Measurements from ENCODE around the gene NUP107. TPM values are rescaled to one million over a fixed set of nuclear protein-coding genes. Genes with fewer than 3 reads are reported as not detected.

NUP107 gene
- total RNA-seq, 1 experiment from 2014 or later = 48.1 TPM

- intact Hi-C loops (cut with micrococcal nuclease) = no loop called here
- Mint-ChIP-seq H3K27me3 (ENCODE audit: insufficient read depth, unreplicated experiment) (no peaks in the 10 kb centered on the region), H3K27ac (ENCODE audit: low read depth, unreplicated experiment) (peak overlapping the region; percentile 3), H3K9me3 (ENCODE audit: unreplicated experiment) (no peaks in the 10 kb centered on the region), H3K4me3 (ENCODE audit: unreplicated experiment) (no peak overlapping the region), H3K4me1 (ENCODE audit: insufficient read depth, unreplicated experiment) (peaks cover 49% of the 10 kb centered on the region), H3K36me3 (ENCODE audit: insufficient read depth, unreplicated experiment) (peaks cover 6% of the 10 kb centered on the region)
- no peak for DNase-seq (ENCODE audit: unreplicated experiment)
- TF ChIP-seq CTCF (IDR thresholded peaks at IDR 0.05; ENCODE audit: unreplicated experiment) = no peak
- ChIA-PET CTCF (interaction anchor here (0.5 to 1.5 kb wide), 5 partner anchors 10 to 491 kb away, joined by 3 to 5 read pairs (median 5); partner anchors contain the start of gene MDM2), POLR2A (interaction anchor here (0.6 to 9.9 kb wide), 3 partner anchors 22 to 166 kb away, joined by 3 to 185 read pairs (median 4); partner anchors contain the start of gene MDM2)
- BruUV-seq (replicated peaks) = no TSS peak
Observed at GRCh38 chr12:68784015-68784414, 97.2 kb downstream of the NUP107 start.

- Mint-ChIP-seq H3K36me3 (ENCODE audit: insufficient read depth, unreplicated experiment) (peaks cover 6% of the 10 kb centered on the region), H3K27me3 (ENCODE audit: insufficient read depth, unreplicated experiment) (no peaks in the 10 kb centered on the region), H3K9me3 (ENCODE audit: unreplicated experiment) (no peaks in the 10 kb centered on the region), H3K4me3 (ENCODE audit: unreplicated experiment) (no peak overlapping the region), H3K4me1 (ENCODE audit: insufficient read depth, unreplicated experiment) (peaks cover 43% of the 10 kb centered on the region), H3K27ac (ENCODE audit: low read depth, unreplicated experiment) (peak overlapping the region; percentile 3)
- no peak for TF ChIP-seq CTCF (IDR thresholded peaks at IDR 0.05; ENCODE audit: unreplicated experiment)
- ChIA-PET POLR2A (interaction anchor here (0.8 to 9.9 kb wide), 7 partner anchors 9 to 59 kb away, joined by 3 to 185 read pairs (median 5); partner anchors contain the start of genes MDM2 and SLC35E3), CTCF (interaction anchor here (0.5 to 3.1 kb wide), 5 partner anchors 23 to 563 kb away, joined by 3 to 13 read pairs (median 3); partner anchors contain the start of genes MDM2 and SLC35E3)
- intact Hi-C loops (cut with micrococcal nuclease) = loop anchor here (1.0 kb wide), 1 partner anchor 39 kb away; the partner anchor contains the start of gene SLC35E3
- BruUV-seq (replicated peaks) = no TSS peak
- DNase-seq (ENCODE audit: unreplicated experiment) = no peak
Observed at GRCh38 chr12:68785358-68785757, 98.6 kb downstream of the NUP107 start.

GRCh38 chr12:68785823-68786222 is 99.0 kb downstream of the NUP107 start:
- intact Hi-C loops (cut with micrococcal nuclease) = loop anchor here (1.0 kb wide), 1 partner anchor 40 kb away; the partner anchor contains the start of gene SLC35E3
- Mint-ChIP-seq H3K9me3 (ENCODE audit: unreplicated experiment) (no peaks in the 10 kb centered on the region), H3K27ac (ENCODE audit: low read depth, unreplicated experiment) (peak overlapping the region; percentile 3), H3K4me1 (ENCODE audit: insufficient read depth, unreplicated experiment) (peaks cover 41% of the 10 kb centered on the region), H3K36me3 (ENCODE audit: insufficient read depth, unreplicated experiment) (peaks cover 6% of the 10 kb centered on the region), H3K4me3 (ENCODE audit: unreplicated experiment) (no peak overlapping the region), H3K27me3 (ENCODE audit: insufficient read depth, unreplicated experiment) (no peaks in the 10 kb centered on the region)
- CTCF ChIA-PET = interaction anchor here (0.5 to 3.1 kb wide), 6 partner anchors 11 to 563 kb away, joined by 3 to 13 read pairs (median 3); partner anchors contain the start of genes MDM2 and SLC35E3
- POLR2A ChIA-PET = interaction anchor here (0.7 to 9.9 kb wide), 9 partner anchors 9 to 59 kb away, joined by 3 to 185 read pairs (median 5); partner anchors contain the start of genes MDM2 and SLC35E3
- no TSS peak for BruUV-seq (replicated peaks)
- no peak for DNase-seq (ENCODE audit: unreplicated experiment)
- TF ChIP-seq CTCF (IDR thresholded peaks at IDR 0.05; ENCODE audit: unreplicated experiment) = no peak

GRCh38 chr12:68786929-68787328 is 100.2 kb downstream of the NUP107 start:
- no peak for DNase-seq (ENCODE audit: unreplicated experiment)
- intact Hi-C loops (cut with micrococcal nuclease) = loop anchor here (1.0 kb wide), 1 partner anchor 21 kb away; the partner anchor contains the start of gene MDM2
- no peak for TF ChIP-seq CTCF (IDR thresholded peaks at IDR 0.05; ENCODE audit: unreplicated experiment)
- H3K36me3 Mint-ChIP-seq (ENCODE audit: insufficient read depth, unreplicated experiment) = no peaks in the 10 kb centered on the region
- CTCF ChIA-PET = interaction anchor here (0.7 to 3.1 kb wide), 9 partner anchors 9 to 371 kb away, joined by 3 to 13 read pairs (median 5); partner anchors contain the start of gene MDM2
- no peaks in the 10 kb centered on the region for H3K27me3 Mint-ChIP-seq (ENCODE audit: insufficient read depth, unreplicated experiment)
- H3K9me3 Mint-ChIP-seq (ENCODE audit: unreplicated experiment) = no peaks in the 10 kb centered on the region
- H3K27ac Mint-ChIP-seq (ENCODE audit: low read depth, unreplicated experiment) = peak overlapping the region; percentile 97
- H3K4me1 Mint-ChIP-seq (ENCODE audit: insufficient read depth, unreplicated experiment) = peaks cover 30% of the 10 kb centered on the region
- TSS peak; percentile 99 for BruUV-seq (replicated peaks)
- H3K4me3 Mint-ChIP-seq (ENCODE audit: unreplicated experiment) = peak overlapping the region; percentile 61
- POLR2A ChIA-PET = interaction anchor here (0.7 to 9.9 kb wide), 14 partner anchors 9 to 112 kb away, joined by 3 to 185 read pairs (median 4); partner anchors contain the start of genes MDM2 and SLC35E3

All from MCF 10A (cell line).